GM12878 (cell line): Measurements from ENCODE around the gene ZMIZ1. TPM values are rescaled to one million over a fixed set of nuclear protein-coding genes. Genes with fewer than 3 reads are reported as not detected.

Source experiments
- ATAC-seq: fragments of 200-7000 bp; cut with Tn5 transposase; 3 replicates; pipeline ENCODE4 v1.9.1; 2020; ENCODE audit warnings: mild to moderate bottlenecking, moderate library complexity
- BruUV-seq: library from RNA; stranded (reverse); fragments of 400-500 nt; replicated peaks from 2 replicates; lab custom pipeline; 2021; lab: Mats Ljungman, UMichigan
- CTCF ChIA-PET: fragments of 300-600 bp; sonication (Branson Sonifier 250); formaldehyde crosslinking; extraction: SDS; loops from one replicate; lab custom pipeline; 2021; ENCODE audit warnings: inconsistent platforms; lab: Yijun Ruan, JAX
- POLR2A ChIA-PET: fragments of 350-600 bp; formaldehyde crosslinking; extraction: SDS; loops from one replicate; lab custom pipeline; 2021; ENCODE audit warnings: inconsistent platforms; lab: Charles Lee
- RAD21 ChIA-PET: fragments of 300-600 bp; sonication (Branson Sonifier 250); formaldehyde crosslinking; loops from one replicate; lab custom pipeline; 2023; ENCODE audit warnings: antibody characterized with exemption; ENCODE audit not compliant: unreplicated experiment; lab: Charles Lee
- SMC1A ChIA-PET: fragments of 300-600 bp; sonication (Branson Sonifier 250); formaldehyde crosslinking; loops from one replicate; lab custom pipeline; 2023; ENCODE audit not compliant: unreplicated experiment, uncharacterized antibody; lab: Charles Lee
- DNase-seq: peaks from one replicate; pipeline ENCODE4 v3.0.0-alpha.2; 2011; ENCODE audit warnings: low read depth, low spot score
- FAIRE-seq: peaks from 3 replicates; lab custom pipeline; 2011; peaks lifted over from hg19 to GRCh38; lab: Jason Lieb, UNC
- H2AFZ ChIP-seq: 2 replicates; pipeline ENCODE4 v1.6.0; 2011; ENCODE audit warnings: low read depth, low read length, control low read depth; ENCODE audit not compliant: control insufficient read depth
- H3K27ac ChIP-seq: 2 replicates; pipeline ENCODE4 v1.5.1; 2011; ENCODE audit warnings: control low read depth; ENCODE audit not compliant: control insufficient read depth, insufficient read depth
- H3K27me3 ChIP-seq, 2 experiments: replicated peaks in 1 of 2; 2 replicates each; pipeline versions ENCODE4 v1.6.0 to v1.6.1; 2011; ENCODE audit warnings: low read length in 1 of 2; ENCODE audit not compliant: control insufficient read depth in 2 of 2, insufficient read depth in 2 of 2
- H3K36me3 ChIP-seq, 2 experiments: 2 replicates each; pipeline ENCODE4 v1.5.1; 2011; ENCODE audit warnings: low read length in 1 of 2; ENCODE audit not compliant: control insufficient read depth in 2 of 2, insufficient read depth in 2 of 2
- H3K4me1 ChIP-seq: 2 replicates; pipeline ENCODE4 v1.6.1; 2011; ENCODE audit warnings: mild to moderate bottlenecking, low read length, moderate library complexity, mixed read lengths; ENCODE audit not compliant: control insufficient read depth, insufficient read depth
- H3K4me2 ChIP-seq: 2 replicates; pipeline ENCODE4 v1.6.0; 2011; ENCODE audit warnings: control low read depth; ENCODE audit not compliant: control insufficient read depth, insufficient read depth
- H3K4me3 ChIP-seq: fragments of 200-600 bp; sonication (generic); 2 replicates; pipeline ENCODE4 v1.5.1; 2016
- H3K79me2 ChIP-seq: 2 replicates; pipeline ENCODE4 v1.6.0; 2011; ENCODE audit warnings: low read length; ENCODE audit not compliant: control insufficient read depth, insufficient read depth
- H3K9ac ChIP-seq: 2 replicates; pipeline ENCODE4 v1.8.0; 2011; ENCODE audit warnings: low read length, control low read depth, mixed read lengths; ENCODE audit not compliant: control insufficient read depth, insufficient read depth
- H3K9me3 ChIP-seq: replicated peaks from 3 replicates; pipeline ENCODE4 v1.5.1; 2011; ENCODE audit warnings: mild to moderate bottlenecking, low read length; ENCODE audit not compliant: control insufficient read depth, insufficient read depth
- H4K20me1 ChIP-seq: 2 replicates; pipeline ENCODE4 v1.6.0; 2011; ENCODE audit not compliant: control insufficient read depth, insufficient read depth
- CBFB ChIP-seq: IDR thresholded peaks from 2 replicates; pipeline ENCODE4 v1.6.1; 2016; ENCODE audit warnings: antibody characterized with exemption, low read depth
- CHD2 ChIP-seq: IDR thresholded peaks from 2 replicates; pipeline ENCODE4 v1.6.1; 2011; ENCODE audit warnings: low read depth, low read length, improper control_type of control experiment, borderline replicate concordance
- ETV6 ChIP-seq, 2 experiments: fragments of 450-650 bp in 1 of 2; IDR thresholded peaks in 1 of 2; conservative IDR thresholded peaks in 1 of 2; 2 replicates each; pipeline ENCODE4 v1.6.1; 2014; ENCODE audit warnings: antibody characterized with exemption in 1 of 2, borderline replicate concordance in 1 of 2, low read depth in 1 of 2, mild to moderate bottlenecking in 1 of 2, moderate library complexity in 1 of 2
- KLF5 ChIP-seq: fragments of 450-650 bp; IDR thresholded peaks from 2 replicates; pipeline ENCODE4 v1.6.1; 2014; ENCODE audit warnings: mild to moderate bottlenecking; ENCODE audit not compliant: partially characterized antibody
- NR2F1 ChIP-seq: fragments of 450-650 bp; conservative IDR thresholded peaks from 2 replicates; pipeline ENCODE4 v1.6.1; 2017; ENCODE audit warnings: mild to moderate bottlenecking
- POLR2AphosphoS2 ChIP-seq: IDR thresholded peaks from 2 replicates; pipeline ENCODE4 v1.6.1; 2011; ENCODE audit warnings: low read depth, mild to moderate bottlenecking, low read length, improper control_type of control experiment, moderate library complexity
- RAD51 ChIP-seq: fragments of 450-650 bp; IDR thresholded peaks from 2 replicates; pipeline ENCODE4 v1.6.1; 2016; ENCODE audit warnings: moderate library complexity, mild to moderate bottlenecking, inconsistent platforms
- SUPT20H ChIP-seq: IDR thresholded peaks from 2 replicates; pipeline ENCODE4 v1.6.1; 2011; ENCODE audit warnings: low read depth, mild to moderate bottlenecking, low read length, moderate library complexity, borderline replicate concordance; ENCODE audit not compliant: control insufficient read depth
- YBX1 ChIP-seq: fragments of 450-650 bp; IDR thresholded peaks from 2 replicates; pipeline ENCODE4 v1.6.1; 2016; ENCODE audit warnings: antibody characterized with exemption
- WGBS: methylation state at CpG from one replicate; pipeline ENCODE4 v1.1.6; 2016; ENCODE audit warnings: low lambda C conversion rate; ENCODE audit not compliant: insufficient replicate concordance, insufficient coverage; ENCODE audit errors: missing lambda C conversion rate; 5-methylcytosine and 5-hydroxymethylcytosine counted together
- in situ Hi-C: fragments of 300-500 bp; cut with MboI; formaldehyde crosslinking; loops from 9 replicates; pipeline ENCODE4 v1.14.3; 2018; ENCODE audit warnings: mixed read lengths
- intact Hi-C: fragments of 100-400 bp; cut with micrococcal nuclease; formaldehyde crosslinking; loops from one replicate; pipeline ENCODE4 v1.14.2; 2022; ENCODE audit not compliant: unreplicated experiment
- polyA plus RNA-seq, 11 experiments: library from polyadenylated mRNA; depleted of rRNA in 4 of 11; unstranded in 6 of 11; stranded (reverse) in 5 of 11; fragments of >200 nt; fragmentation: Nextera tagmentation in 4 of 11; fragmentation: Illumina TruSeq in 1 of 11; extraction: Ambion mirVana in 4 of 11; extraction: Trizol in 1 of 11; gene quantifications; 1 replicate in 1 of 11; 2 replicates in 10 of 11; pipeline versions ENCODE4 v1.2.1 to v1.2.3, GENCODE V29; 2011 to 2016; ENCODE audit warnings: inconsistent platforms in 2 of 11, missing spikeins in 2 of 11, low read depth in 1 of 11
- total RNA-seq, 4 experiments: library from RNA; depleted of rRNA in 3 of 4; stranded (reverse); fragments of >200 nt in 3 of 4; fragmentation: Illumina TruSeq in 1 of 4; extraction: Trizol in 1 of 4; gene quantifications; 2 replicates each; pipeline versions ENCODE4 v1.2.1 to v1.2.3, GENCODE V29; 2013 to 2021
- TF ChIP-seq, protein P1 (sequence below): IDR thresholded peaks from 2 replicates; pipeline ENCODE4 v1.6.1; 2011; ENCODE audit warnings: borderline replicate concordance, low read depth, mild to moderate bottlenecking, moderate library complexity, low read length; ENCODE audit not compliant: insufficient read depth, poor library complexity, severe bottlenecking
- TF ChIP-seq, protein P2 (sequence below): fragments of 150-350 bp; IDR thresholded peaks from 2 replicates; pipeline ENCODE4 v1.6.1; 2014; ENCODE audit warnings: mild to moderate bottlenecking, low read depth, low read length
- TF ChIP-seq, protein P3 (sequence below): fragments of 450-650 bp; formaldehyde crosslinking; IDR thresholded peaks from 2 replicates; pipeline ENCODE4 v1.4.0; 2022; ENCODE audit warnings: mild to moderate bottlenecking, moderate library complexity

ZMIZ1 gene
- total and polyA plus RNA-seq, 10 of the 15 experiments (the other 5 are each of a cell fraction or from before 2014, with no cell fraction given), result 3.1 to 82.3 (median 14.9) TPM

DNA sequence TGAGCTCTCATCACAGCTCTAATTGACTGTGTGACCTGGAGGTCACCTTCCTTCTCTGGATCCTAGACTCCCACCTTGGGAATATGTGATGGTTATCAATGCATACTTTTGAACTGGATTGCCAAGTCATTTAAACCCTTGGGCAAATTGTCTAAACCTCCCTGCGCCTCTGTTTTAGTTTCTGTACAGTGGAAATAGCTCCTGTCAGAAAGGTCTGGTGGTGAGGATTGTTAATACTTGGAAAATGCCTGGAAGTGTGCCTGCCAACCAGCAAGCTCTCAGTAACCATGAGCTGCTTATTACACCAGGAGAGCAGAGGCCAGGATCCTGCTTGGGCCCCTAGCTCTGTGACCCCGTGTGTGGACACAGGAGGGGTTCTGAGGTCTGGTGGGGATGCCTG, 169.8 kb downstream of the ZMIZ1 start:
- no peak for TF ChIP-seq ETV6 (conservative IDR thresholded peaks at IDR 0.05 in 1 of 2, IDR thresholded peaks at IDR 0.05 in 1 of 2; ENCODE audit: borderline replicate concordance in 1 of 2, low read depth in 1 of 2)
- TF ChIP-seq, protein P1, sequence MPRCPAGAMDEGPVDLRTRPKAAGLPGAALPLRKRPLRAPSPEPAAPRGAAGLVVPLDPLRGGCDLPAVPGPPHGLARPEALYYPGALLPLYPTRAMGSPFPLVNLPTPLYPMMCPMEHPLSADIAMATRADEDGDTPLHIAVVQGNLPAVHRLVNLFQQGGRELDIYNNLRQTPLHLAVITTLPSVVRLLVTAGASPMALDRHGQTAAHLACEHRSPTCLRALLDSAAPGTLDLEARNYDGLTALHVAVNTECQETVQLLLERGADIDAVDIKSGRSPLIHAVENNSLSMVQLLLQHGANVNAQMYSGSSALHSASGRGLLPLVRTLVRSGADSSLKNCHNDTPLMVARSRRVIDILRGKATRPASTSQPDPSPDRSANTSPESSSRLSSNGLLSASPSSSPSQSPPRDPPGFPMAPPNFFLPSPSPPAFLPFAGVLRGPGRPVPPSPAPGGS, result no peak
- no peak for TF ChIP-seq CBFB
- TF ChIP-seq YBX1, result no peak
- TF ChIP-seq, protein P2, sequence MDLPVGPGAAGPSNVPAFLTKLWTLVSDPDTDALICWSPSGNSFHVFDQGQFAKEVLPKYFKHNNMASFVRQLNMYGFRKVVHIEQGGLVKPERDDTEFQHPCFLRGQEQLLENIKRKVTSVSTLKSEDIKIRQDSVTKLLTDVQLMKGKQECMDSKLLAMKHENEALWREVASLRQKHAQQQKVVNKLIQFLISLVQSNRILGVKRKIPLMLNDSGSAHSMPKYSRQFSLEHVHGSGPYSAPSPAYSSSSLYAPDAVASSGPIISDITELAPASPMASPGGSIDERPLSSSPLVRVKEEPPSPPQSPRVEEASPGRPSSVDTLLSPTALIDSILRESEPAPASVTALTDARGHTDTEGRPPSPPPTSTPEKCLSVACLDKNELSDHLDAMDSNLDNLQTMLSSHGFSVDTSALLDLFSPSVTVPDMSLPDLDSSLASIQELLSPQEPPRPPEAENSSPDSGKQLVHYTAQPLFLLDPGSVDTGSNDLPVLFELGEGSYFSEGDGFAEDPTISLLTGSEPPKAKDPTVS, result no peak
- TF ChIP-seq, protein P3, sequence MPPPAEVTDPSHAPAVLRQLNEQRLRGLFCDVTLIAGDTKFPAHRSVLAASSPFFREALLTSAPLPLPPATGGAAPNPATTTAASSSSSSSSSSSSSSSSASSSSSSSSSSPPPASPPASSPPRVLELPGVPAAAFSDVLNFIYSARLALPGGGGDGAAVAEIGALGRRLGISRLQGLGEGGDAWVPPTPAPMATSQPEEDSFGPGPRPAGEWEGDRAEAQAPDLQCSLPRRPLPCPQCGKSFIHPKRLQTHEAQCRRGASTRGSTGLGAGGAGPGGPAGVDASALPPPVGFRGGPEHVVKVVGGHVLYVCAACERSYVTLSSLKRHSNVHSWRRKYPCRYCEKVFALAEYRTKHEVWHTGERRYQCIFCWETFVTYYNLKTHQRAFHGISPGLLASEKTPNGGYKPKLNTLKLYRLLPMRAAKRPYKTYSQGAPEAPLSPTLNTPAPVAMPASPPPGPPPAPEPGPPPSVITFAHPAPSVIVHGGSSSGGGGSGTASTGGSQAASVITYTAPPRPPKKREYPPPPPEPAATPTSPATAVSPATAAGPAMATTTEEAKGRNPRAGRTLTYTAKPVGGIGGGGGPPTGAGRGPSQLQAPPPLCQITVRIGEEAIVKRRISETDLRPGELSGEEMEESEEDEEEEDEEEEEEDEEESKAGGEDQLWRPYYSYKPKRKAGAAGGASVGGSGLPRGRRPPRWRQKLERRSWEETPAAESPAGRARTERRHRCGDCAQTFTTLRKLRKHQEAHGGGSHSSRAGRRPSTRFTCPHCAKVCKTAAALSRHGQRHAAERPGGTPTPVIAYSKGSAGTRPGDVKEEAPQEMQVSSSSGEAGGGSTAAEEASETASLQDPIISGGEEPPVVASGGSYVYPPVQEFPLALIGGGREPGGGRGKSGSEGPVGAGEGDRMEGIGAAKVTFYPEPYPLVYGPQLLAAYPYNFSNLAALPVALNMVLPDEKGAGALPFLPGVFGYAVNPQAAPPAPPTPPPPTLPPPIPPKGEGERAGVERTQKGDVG (CRISPR knock-in tag), result no peak
- TF ChIP-seq SUPT20H, result no peak
- TF ChIP-seq NR2F1, result no peak
- TF ChIP-seq RAD51, result no peak
- TF ChIP-seq POLR2AphosphoS2, result no peak
- TF ChIP-seq CHD2, result no peak
- no peak for TF ChIP-seq KLF5
- SMC1A ChIA-PET, result interaction anchor here (1.9 kb wide), 1 partner anchor 36 kb away, joined by 4 read pairs; no protein-coding TSS in a partner anchor
- Histone ChIP-seq H3K9me3 (no peaks in the 10 kb centered on the region), H3K9ac (no peak overlapping the region), H3K4me3 (no peak overlapping the region), H3K36me3 (no peaks in the 10 kb centered on the region), H3K27ac (no peak overlapping the region), H3K4me1 (peaks cover 11% of the 10 kb centered on the region), H4K20me1 (no peaks in the 10 kb centered on the region), H2AFZ (no peak overlapping the region), H3K79me2 (peaks cover 17% of the 10 kb centered on the region), H3K27me3 (no peaks in the 10 kb centered on the region; a peak in 1 of 4 replicates), H3K4me2 (no peak overlapping the region)
- ATAC-seq (no peak), FAIRE-seq (no peak), DNase-seq (no peak)
- no TSS peak for BruUV-seq
- CTCF ChIA-PET, result interaction anchor here (1.1 to 1.6 kb wide), 3 partner anchors 10 to 55 kb away, joined by 3 to 5 read pairs (median 4); no protein-coding TSS in a partner anchor
- RAD21 ChIA-PET, result interaction anchor here (0.8 kb wide), 1 partner anchor 107 kb away, joined by 3 read pairs; no protein-coding TSS in a partner anchor
- WGBS, result 47% methylated on average over 2 of the region's 2 CpGs
- in situ Hi-C loops (no loop called here), intact Hi-C loops (no loop called here)
- POLR2A ChIA-PET, result no interaction called here
